NCI-H446 (cell line): ENCODE data around the gene UTS2R.
A peak's percentile ranks its signal among the peaks of the same experiment; 100 is the strongest.
"Not testable (repeated sequence)": the region's sequence is repeated elsewhere in the genome, so short reads cannot be mapped to it uniquely, and the experiment has no call there.

Source experiments
- DNase-seq, 2 experiments: peaks; one replicate each; lab custom pipeline; 2025; lab: John Stamatoyannopoulos, UW

Gene UTS2R

GRCh38 chr17:82354804-82355308, 16.7 kb upstream of the UTS2R start:
- no peak for DNase-seq

DNA sequence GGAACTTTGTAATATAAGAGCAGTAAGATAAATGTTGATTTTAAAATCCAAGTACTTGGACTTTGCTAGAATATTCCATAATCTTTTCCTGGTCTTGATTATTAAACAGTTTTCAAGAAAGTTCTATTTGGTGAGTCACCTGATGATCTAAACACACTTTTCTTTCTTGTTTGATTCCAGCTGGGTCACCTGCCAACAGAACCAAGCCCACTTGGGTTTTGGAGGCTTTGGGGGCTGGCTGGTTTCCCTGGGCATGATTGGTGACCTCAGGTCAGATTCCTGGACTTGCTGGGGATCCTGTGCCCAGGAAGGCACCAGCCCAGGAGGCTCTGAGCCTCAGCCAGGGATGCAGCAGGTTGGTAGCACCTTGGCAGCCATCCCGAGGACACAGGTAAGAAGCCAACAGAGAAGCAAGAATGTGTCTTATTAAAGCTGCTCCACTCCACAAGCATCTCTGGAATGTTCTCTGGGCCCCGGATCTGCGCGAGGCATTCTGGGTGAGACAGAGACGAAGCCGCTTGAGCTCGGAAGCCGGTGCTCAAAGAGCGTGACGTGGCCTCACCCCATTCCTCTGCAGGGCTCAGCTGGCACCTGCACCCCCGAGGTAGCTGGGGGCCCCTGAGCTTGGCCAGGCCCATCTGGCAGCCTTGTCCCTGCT, 15.7 kb upstream of the UTS2R start:
- DNase-seq, result no peak

DNA sequence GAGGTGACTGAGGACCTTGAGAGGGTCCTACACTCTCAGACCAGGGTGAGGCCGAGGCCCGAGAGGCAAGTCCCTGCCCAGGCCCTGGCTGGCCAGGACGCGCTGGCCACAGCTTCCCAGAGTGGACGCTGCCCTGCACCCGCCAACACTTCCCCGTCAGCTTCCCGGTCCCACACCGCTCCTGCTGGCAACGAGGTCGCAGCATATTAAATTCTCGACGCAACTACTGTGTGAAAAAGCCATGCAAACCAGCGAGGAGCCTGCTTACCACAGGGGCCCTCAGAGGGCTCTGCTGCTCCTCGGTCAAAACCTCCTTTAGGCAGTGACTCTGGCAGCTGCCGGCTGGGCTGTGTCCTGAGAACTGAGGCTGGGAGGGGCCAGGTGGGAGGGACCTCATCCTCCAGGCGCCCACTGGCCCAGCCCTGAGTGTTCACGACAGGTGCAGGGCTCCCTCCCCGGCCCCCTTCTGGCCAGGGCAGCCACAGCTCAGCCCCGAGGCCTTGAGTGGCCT, 14.7 kb upstream of the UTS2R start:
- no peak for DNase-seq

- no peak for DNase-seq
Observed at GRCh38 chr17:82357394-82357793, 14.2 kb upstream of the UTS2R start.

DNA sequence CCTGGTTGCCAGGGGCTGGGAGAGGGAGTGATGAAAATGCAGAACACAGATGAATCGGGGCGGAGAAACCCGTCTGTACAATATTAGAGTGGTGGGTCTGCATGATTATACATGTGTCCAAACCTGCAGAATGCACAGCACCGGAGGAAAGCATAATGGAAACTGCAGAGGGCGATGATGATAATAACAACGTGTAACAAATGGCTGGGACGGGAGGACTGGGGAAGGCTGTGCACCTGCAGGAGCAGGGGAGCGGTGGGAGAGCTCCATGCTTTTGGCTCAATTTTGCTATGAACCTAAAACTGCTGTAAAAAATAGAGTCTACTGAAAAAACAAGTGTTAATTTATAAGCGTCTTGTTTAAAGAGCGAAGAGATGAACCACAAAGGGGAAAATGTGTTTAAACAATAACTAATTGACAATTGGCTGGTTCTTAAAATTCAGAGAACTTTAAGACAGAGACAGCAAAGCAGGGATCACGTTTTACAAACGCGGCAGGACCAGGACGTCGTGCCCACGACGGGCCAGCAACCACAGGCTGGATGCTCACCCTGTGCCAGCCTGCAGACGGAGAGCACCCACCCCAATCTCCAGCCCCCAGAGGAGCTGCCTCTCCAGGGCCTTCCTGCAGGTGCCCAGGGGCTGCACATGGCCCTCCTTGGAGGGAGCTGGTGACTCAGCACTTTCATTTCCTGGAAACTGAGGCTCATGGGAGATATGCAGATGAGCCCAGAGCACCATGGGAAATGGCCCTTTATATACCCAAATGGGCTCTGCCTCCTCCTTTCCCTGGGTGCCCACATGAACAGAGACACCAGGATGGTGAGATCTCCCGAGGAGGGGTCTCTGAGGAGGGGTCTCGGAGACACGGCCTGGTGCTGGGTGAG, 12.9 kb upstream of the UTS2R start, which contains the start of gene TEX19:
Gene TEX19 (plus strand): TSS at position 783 of the 886 bp plus-strand sequence. CDS start 2,904 bp downstream, outside the sequence.
- DNase-seq, result peak in 1 of 2 experiments; percentile 33

DNA sequence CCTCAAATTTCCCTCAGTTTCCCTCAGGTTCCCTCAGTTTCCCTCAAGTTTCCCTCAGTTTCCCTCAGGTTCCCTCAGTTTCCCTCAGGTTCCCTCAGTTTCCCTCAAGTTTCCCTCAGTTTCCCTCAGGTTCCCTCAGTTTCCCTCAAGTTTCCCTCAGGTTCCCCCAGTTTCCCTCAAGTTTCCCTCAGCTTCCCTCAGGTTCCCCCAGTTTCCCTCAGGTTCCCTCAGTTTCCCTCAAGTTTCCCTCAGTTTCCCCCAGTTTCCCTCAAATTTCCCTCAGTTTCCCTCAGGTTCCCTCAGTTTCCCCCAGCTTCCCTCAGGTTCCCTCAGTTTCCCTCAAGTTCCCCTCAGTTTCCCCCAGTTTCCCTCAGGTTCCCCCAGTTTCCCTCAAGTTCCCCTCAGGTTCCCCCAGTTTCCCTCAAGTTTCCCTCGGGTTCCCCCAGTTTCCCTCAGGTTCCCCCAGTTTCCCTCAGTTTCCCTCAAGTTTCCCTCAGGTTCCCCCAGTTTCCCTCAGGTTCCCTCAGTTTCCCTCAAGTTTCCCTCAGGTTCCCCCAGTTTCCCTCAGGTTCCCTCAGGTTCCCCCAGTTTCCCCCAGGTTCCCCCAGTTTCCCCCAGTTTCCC, 12.0 kb upstream of the UTS2R start:
- DNase-seq, result not testable (repeated sequence)

GRCh38 chr17:82361885-82362633, 9.5 kb upstream of the UTS2R start:
- no peak for DNase-seq

GRCh38 chr17:82365606-82366295, 5.8 kb upstream of the UTS2R start:
- DNase-seq, result no peak

- no peak for DNase-seq
Observed at GRCh38 chr17:82366749-82367148, 4.8 kb upstream of the UTS2R start.

- DNase-seq, result no peak
Observed at GRCh38 chr17:82367724-82368524, 3.6 kb upstream of the UTS2R start.

GRCh38 chr17:82369211-82369610, 2.4 kb upstream of the UTS2R start:
- no peak for DNase-seq

- no peak for DNase-seq
Observed at GRCh38 chr17:82370471-82371332, 863 bp upstream of the UTS2R start.

DNA sequence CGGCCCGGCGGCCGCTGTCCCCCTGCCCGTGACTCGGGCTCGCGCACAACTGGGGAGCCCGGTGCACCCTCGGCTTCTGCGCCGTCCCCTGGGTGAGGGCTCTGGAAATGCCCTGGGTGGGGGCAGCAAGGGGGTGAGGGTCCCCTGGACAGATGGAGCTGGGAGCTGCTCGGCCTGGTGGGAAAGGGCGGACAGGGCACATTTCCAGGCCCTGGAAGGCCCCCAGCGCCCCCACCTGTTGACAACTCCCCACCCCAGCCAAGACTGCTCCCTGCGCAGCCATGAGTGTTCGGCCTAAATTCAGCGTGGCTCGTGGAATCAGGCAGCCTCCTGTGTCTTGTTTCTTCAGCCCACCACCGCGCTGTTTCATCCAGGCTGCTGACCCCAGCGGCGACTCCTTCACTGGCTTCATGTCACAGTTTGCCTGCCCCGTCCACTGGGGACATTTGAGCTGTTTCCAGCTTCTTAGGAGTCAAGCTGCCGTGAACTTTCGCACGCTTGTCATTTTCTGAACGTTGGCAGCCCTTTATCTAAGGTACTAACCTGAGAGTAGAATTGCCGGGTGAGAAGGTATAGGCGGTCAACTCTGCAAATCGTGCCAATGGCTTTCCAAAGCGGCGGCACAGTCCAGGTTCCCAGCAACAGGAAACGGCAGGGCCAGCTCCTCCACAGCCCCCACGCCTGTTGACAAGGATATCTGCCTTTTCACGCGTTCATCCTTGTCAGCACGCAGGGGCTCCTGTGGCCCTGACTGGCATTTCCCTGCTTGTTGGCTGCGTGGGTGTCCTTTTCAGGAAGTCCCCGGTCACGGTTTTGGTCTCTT, 895 bp downstream of the UTS2R start:
- DNase-seq, result no peak

DNA sequence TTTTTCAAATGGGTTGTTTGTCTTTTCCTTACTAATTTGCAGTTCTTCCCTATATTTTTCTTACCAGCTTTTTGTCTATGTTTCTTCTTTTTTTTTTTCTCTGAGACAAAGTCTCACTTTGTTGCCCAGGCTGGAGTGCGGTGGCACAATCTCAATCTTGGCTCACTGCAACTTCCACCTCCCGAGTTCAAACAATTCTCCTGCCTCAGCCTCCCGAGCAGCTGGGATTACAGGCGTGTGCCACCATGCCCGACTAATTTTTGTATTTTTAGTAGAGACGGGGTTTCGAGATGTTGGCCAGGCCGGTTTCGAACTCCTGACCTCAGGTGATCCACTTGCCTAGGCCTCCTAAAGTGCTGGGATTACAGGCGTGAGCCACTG, 1.5 kb downstream of the UTS2R start:
- not testable (repeated sequence) for DNase-seq

GRCh38 chr17:82373731-82374625, 2.4 kb downstream of the UTS2R start:
- DNase-seq, result no peak

DNA sequence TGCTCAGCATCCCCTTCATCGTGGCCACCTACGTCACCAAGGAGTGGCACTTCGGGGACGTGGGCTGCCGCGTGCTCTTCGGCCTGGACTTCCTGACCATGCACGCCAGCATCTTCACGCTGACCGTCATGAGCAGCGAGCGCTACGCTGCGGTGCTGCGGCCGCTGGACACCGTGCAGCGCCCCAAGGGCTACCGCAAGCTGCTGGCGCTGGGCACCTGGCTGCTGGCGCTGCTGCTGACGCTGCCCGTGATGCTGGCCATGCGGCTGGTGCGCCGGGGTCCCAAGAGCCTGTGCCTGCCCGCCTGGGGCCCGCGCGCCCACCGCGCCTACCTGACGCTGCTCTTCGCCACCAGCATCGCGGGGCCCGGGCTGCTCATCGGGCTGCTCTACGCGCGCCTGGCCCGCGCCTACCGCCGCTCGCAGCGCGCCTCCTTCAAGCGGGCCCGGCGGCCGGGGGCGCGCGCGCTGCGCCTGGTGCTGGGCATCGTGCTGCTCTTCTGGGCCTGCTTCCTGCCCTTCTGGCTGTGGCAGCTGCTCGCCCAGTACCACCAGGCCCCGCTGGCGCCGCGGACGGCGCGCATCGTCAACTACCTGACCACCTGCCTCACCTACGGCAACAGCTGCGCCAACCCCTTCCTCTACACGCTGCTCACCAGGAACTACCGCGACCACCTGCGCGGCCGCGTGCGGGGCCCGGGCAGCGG, 3.2 kb downstream of the UTS2R start:
- no peak for DNase-seq
